Keratinocyte (primary cell): ENCODE data around the gene SOHLH1. TPM values are rescaled to one million over a fixed set of nuclear protein-coding genes. Genes with fewer than 3 reads are reported as not detected.
"Not testable (repeated sequence)": the region's sequence is repeated elsewhere in the genome, so short reads cannot be mapped to it uniquely, and the experiment has no call there.

Source experiments
- DNase-seq: peaks from one replicate; pipeline ENCODE4 v3.0.0-alpha.2; 2011; ENCODE audit warnings: low read depth, missing footprints, low spot score
- FAIRE-seq: peaks from 2 replicates; lab custom pipeline; 2011; peaks lifted over from hg19 to GRCh38; lab: Jason Lieb, UNC
- H2AFZ ChIP-seq: 2 replicates; pipeline ENCODE4 v1.6.0; 2012; ENCODE audit warnings: low read length, control low read depth, inconsistent platforms; ENCODE audit not compliant: control insufficient read depth
- H3K27ac ChIP-seq: 2 replicates; pipeline ENCODE4 v1.5.1; 2011; ENCODE audit warnings: low read length; ENCODE audit not compliant: control insufficient read depth, insufficient read depth
- H3K27me3 ChIP-seq: 3 replicates; pipeline ENCODE4 v1.6.0; 2011; ENCODE audit warnings: low read length; ENCODE audit not compliant: control insufficient read depth, insufficient read depth; ENCODE audit errors: extremely low read depth
- H3K36me3 ChIP-seq, 2 experiments: 2 replicates in 1 of 2; 3 replicates in 1 of 2; pipeline ENCODE4 v1.5.1; 2011; ENCODE audit warnings: low read length in 2 of 2, mild to moderate bottlenecking in 1 of 2; ENCODE audit not compliant: control insufficient read depth in 2 of 2, insufficient read depth in 2 of 2; ENCODE audit errors: extremely low read depth in 1 of 2
- H3K4me1 ChIP-seq: 3 replicates; pipeline ENCODE4 v1.5.1; 2011; ENCODE audit warnings: low read length; ENCODE audit not compliant: control insufficient read depth, insufficient read depth; ENCODE audit errors: extremely low read depth
- H3K4me2 ChIP-seq: 3 replicates; pipeline ENCODE4 v1.6.0; 2011; ENCODE audit warnings: low read depth, low read length; ENCODE audit not compliant: control insufficient read depth, insufficient read depth; ENCODE audit errors: extremely low read depth
- H3K4me3 ChIP-seq, 3 experiments: fragments of 200-600 bp in 1 of 3; sonication (generic) in 1 of 3; 2 replicates in 2 of 3; 3 replicates in 1 of 3; pipeline ENCODE4 v1.5.1; 2011 to 2016; ENCODE audit warnings: low read length in 3 of 3, mild to moderate bottlenecking in 3 of 3, control low read depth in 2 of 3, inconsistent platforms in 1 of 3, low read depth in 1 of 3, mixed read lengths in 1 of 3, mixed run types in 1 of 3, moderate library complexity in 1 of 3; ENCODE audit not compliant: control insufficient read depth in 2 of 3, insufficient read depth in 2 of 3; ENCODE audit errors: extremely low read depth in 1 of 3
- H3K79me2 ChIP-seq: 2 replicates; pipeline ENCODE4 v1.6.0; 2012; ENCODE audit warnings: low read length; ENCODE audit not compliant: control insufficient read depth, insufficient read depth
- H3K9ac ChIP-seq: 3 replicates; pipeline ENCODE4 v1.6.0; 2011; ENCODE audit warnings: low read length; ENCODE audit not compliant: control insufficient read depth, insufficient read depth; ENCODE audit errors: extremely low read depth
- H3K9me1 ChIP-seq: 3 replicates; pipeline ENCODE4 v1.6.0; 2011; ENCODE audit warnings: low read length; ENCODE audit not compliant: control insufficient read depth, insufficient read depth; ENCODE audit errors: extremely low read depth
- H3K9me3 ChIP-seq: 2 replicates; pipeline ENCODE4 v1.5.1; 2012; ENCODE audit warnings: low read depth, low read length; ENCODE audit not compliant: control insufficient read depth
- H4K20me1 ChIP-seq: 3 replicates; pipeline ENCODE4 v1.6.0; 2011; ENCODE audit warnings: low read length; ENCODE audit not compliant: control insufficient read depth, insufficient read depth; ENCODE audit errors: extremely low read depth
- CTCF ChIP-seq, 3 experiments: IDR thresholded peaks in 1 of 3; conservative IDR thresholded peaks in 1 of 3; optimal IDR thresholded peaks in 1 of 3; 2 replicates in 2 of 3; 3 replicates in 1 of 3; pipeline versions ENCODE3 to v1.5.1; 2011; ENCODE audit warnings: low read length in 3 of 3, mild to moderate bottlenecking in 3 of 3, moderate library complexity in 2 of 3, control low read depth in 1 of 3, inconsistent platforms in 1 of 3; ENCODE audit not compliant: insufficient read depth in 2 of 3; ENCODE audit errors: extremely low read depth in 1 of 3
- EZH2 ChIP-seq: IDR thresholded peaks from one replicate; pipeline ENCODE4 v1.6.1; 2012; ENCODE audit warnings: inconsistent platforms, mild to moderate bottlenecking, low read length, moderate library complexity
- dilution Hi-C: fragments of 300-500 bp; cut with MboI; formaldehyde crosslinking; loops from one replicate; pipeline ENCODE4 v1.7.0; 2020; ENCODE audit warnings: low sequenced_read_pairs; ENCODE audit not compliant: extremely low pct_ligation_motif_present
- polyA plus RNA-seq, 5 experiments: library from polyadenylated mRNA; depleted of rRNA in 3 of 5; stranded (reverse) in 3 of 5; stranded (forward) in 1 of 5; unstranded in 1 of 5; fragments of >200 nt; gene quantifications; 1 replicate in 1 of 5; 2 replicates in 3 of 5; 3 replicates in 1 of 5; pipeline versions ENCODE4 v1.2.1 to v1.2.3, GENCODE V29; 2011 to 2012; ENCODE audit warnings: missing spikeins in 2 of 5, low read depth in 1 of 5, low replicate concordance in 1 of 5

The SOHLH1 gene
- polyA plus RNA-seq, 1 donor (not counting 4 experiments of a cell fraction or from before 2014, with no cell fraction given), result not detected

- Histone ChIP-seq H4K20me1 (no peaks in the 10 kb centered on the region), H3K9me3 (no peaks in the 10 kb centered on the region), H3K4me2 (no peak overlapping the region), H3K27ac (no peak overlapping the region), H3K79me2 (no peaks in the 10 kb centered on the region), H3K4me1 (no peaks in the 10 kb centered on the region), H3K9me1 (no peaks in the 10 kb centered on the region), H3K9ac (no peak overlapping the region), H3K36me3 (no peaks in the 10 kb centered on the region), H3K4me3 (no peak overlapping the region), H3K27me3 (no peaks in the 10 kb centered on the region), H2AFZ (no peak overlapping the region)
- DNase-seq (no peak), FAIRE-seq (no peak)
- dilution Hi-C loops, result no loop called here
- TF ChIP-seq CTCF (optimal IDR thresholded peaks at IDR 0.05 in 1 of 3, IDR thresholded peaks at IDR 0.05 in 1 of 3, conservative IDR thresholded peaks at IDR 0.05 in 1 of 3; ENCODE audit: extremely low read depth in 1 of 3, insufficient read depth in 2 of 3, low read length in 3 of 3) (no peak), EZH2 (no peak)
Observed at GRCh38 chr9:135670721-135671590, 28.3 kb downstream of the SOHLH1 start.

DNA sequence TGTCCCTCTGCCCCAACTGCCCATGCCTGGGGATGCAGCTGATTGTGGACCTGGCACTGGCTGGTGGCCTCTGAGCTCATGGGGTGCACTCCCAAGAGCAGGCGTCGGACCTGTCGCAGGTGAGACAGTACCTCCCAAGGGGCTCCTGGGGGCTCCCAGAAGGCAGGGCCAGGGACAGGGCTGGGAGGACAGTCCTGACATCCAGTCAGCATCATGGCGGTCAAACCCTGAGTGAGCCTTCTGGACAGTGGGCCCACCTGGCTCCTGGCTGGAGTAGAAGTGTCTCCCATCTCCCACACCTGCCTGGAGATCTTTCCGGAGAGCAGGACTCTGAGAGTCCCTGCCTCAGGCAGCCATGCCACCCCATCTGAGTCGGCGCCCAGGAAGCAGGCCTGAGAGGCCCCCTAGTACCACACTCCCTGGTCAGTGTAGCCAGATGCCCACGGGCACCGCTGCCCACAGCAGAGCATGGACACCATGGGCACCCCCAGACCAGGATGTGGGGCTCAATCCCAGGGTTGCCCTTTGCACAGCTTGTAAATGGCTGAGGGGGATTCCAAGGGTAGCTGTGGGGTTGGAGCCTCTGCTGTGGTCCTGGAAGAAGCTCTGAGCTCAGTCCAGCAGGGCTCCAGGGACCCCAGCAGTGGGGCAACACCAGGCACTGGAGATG, 29.5 kb downstream of the SOHLH1 start:
- Histone ChIP-seq H4K20me1 (no peaks in the 10 kb centered on the region), H3K4me3 (no peak overlapping the region), H3K9me3 (no peaks in the 10 kb centered on the region), H3K36me3 (no peaks in the 10 kb centered on the region), H3K4me2 (no peak overlapping the region), H3K27me3 (no peaks in the 10 kb centered on the region), H3K4me1 (no peaks in the 10 kb centered on the region), H3K27ac (no peak overlapping the region), H2AFZ (no peak overlapping the region), H3K79me2 (no peaks in the 10 kb centered on the region), H3K9me1 (no peaks in the 10 kb centered on the region), H3K9ac (no peak overlapping the region)
- FAIRE-seq (no peak), DNase-seq (no peak)
- dilution Hi-C loops, result no loop called here
- TF ChIP-seq CTCF (optimal IDR thresholded peaks at IDR 0.05 in 1 of 3, IDR thresholded peaks at IDR 0.05 in 1 of 3, conservative IDR thresholded peaks at IDR 0.05 in 1 of 3; ENCODE audit: extremely low read depth in 1 of 3, insufficient read depth in 2 of 3, low read length in 3 of 3) (no peak), EZH2 (no peak)

DNA sequence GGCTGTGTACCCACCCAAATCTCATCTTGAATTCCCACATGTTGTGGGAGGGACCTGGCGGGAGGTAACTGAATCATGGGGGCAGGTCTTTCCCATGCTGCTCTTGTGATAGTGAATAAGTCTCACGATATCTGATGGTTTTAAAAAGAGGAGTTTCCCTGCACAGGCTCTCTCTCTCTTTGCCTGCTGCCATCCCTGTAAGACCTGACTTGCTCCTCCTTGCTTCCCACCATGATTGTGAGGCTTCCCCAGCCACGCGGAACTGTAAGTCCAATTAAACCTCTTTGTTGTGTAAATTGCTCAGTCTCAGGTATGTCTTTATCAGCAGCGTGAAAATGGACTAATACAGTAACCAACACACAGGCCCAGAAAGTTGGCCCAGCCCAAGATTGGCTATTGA, 30.3 kb downstream of the SOHLH1 start:
- H3K9me3 ChIP-seq, DNase-seq, H3K36me3 ChIP-seq, H4K20me1 ChIP-seq, H2AFZ ChIP-seq, H3K27me3 ChIP-seq, H3K4me3 ChIP-seq, H3K27ac ChIP-seq, H3K4me2 ChIP-seq, H3K9me1 ChIP-seq, H3K79me2 ChIP-seq, H3K4me1 ChIP-seq, FAIRE-seq, dilution Hi-C loops, H3K9ac ChIP-seq: not testable (repeated sequence)
